H9 (cell line): ENCODE data around the gene MAPK14. TPM values are rescaled to one million over a fixed set of nuclear protein-coding genes. Genes with fewer than 3 reads are reported as not detected.

ENCODE experiments used
- DNase-seq: peaks from one replicate; pipeline ENCODE4 v3.0.0-alpha.2; 2017
- H2AFZ ChIP-seq: one replicate; pipeline ENCODE4 v1.6.1; 2013; ENCODE audit warnings: mild to moderate bottlenecking, low read length, control low read depth, moderate library complexity
- H2AK5ac ChIP-seq: 2 replicates; pipeline ENCODE4 v1.6.1; 2013; ENCODE audit warnings: low read length, control low read depth, mixed read lengths; ENCODE audit not compliant: insufficient read length
- H2BK120ac ChIP-seq: one replicate; pipeline ENCODE4 v1.6.1; 2013; ENCODE audit warnings: low read depth, mild to moderate bottlenecking, low read length, control low read depth, inconsistent platforms; ENCODE audit not compliant: poor library complexity, severe bottlenecking
- H2BK12ac ChIP-seq: 2 replicates; pipeline ENCODE4 v1.6.1; 2013; ENCODE audit warnings: low read length, control low read depth, mixed read lengths, low read depth; ENCODE audit not compliant: insufficient read length
- H2BK15ac ChIP-seq: 2 replicates; pipeline ENCODE4 v1.6.1; 2013; ENCODE audit warnings: low read depth, low read length, control low read depth
- H2BK20ac ChIP-seq: one replicate; pipeline ENCODE4 v1.6.1; 2013; ENCODE audit warnings: low read depth, mild to moderate bottlenecking, low read length, control low read depth, inconsistent platforms; ENCODE audit not compliant: poor library complexity, severe bottlenecking
- H2BK5ac ChIP-seq: 2 replicates; pipeline ENCODE4 v1.6.1; 2013; ENCODE audit warnings: low read length, control low read depth, mixed read lengths; ENCODE audit not compliant: insufficient read length
- H3K14ac ChIP-seq: 2 replicates; pipeline ENCODE4 v1.6.1; 2013; ENCODE audit warnings: low read length, control low read depth; ENCODE audit not compliant: insufficient read depth
- H3K18ac ChIP-seq: 2 replicates; pipeline ENCODE4 v1.6.1; 2013; ENCODE audit warnings: low read depth, mild to moderate bottlenecking, mixed read lengths, low read length, control low read depth; ENCODE audit not compliant: insufficient read length
- H3K23ac ChIP-seq: 2 replicates; pipeline ENCODE4 v1.6.1; 2013; ENCODE audit warnings: low read length, control low read depth, mixed read lengths, low read depth; ENCODE audit not compliant: insufficient read length
- H3K23me2 ChIP-seq: 2 replicates; pipeline ENCODE4 v1.6.1; 2013; ENCODE audit warnings: low read depth, mild to moderate bottlenecking, mixed read lengths, low read length, control low read depth; ENCODE audit not compliant: insufficient read length, poor library complexity, severe bottlenecking
- H3K27ac ChIP-seq: 2 replicates; pipeline ENCODE4 v1.5.1; 2013; ENCODE audit warnings: low read length, control low read depth, mixed read lengths, low read depth; ENCODE audit not compliant: insufficient read length
- H3K27me3 ChIP-seq: 2 replicates; pipeline ENCODE4 v1.6.1; 2013; ENCODE audit warnings: low read length, control low read depth, inconsistent platforms; ENCODE audit not compliant: insufficient read depth
- H3K4ac ChIP-seq: 2 replicates; pipeline ENCODE4 v1.6.1; 2013; ENCODE audit warnings: low read depth, mild to moderate bottlenecking, control low read depth, inconsistent platforms, low read length, moderate library complexity
- H3K4me1 ChIP-seq: 2 replicates; pipeline ENCODE4 v1.6.1; 2013; ENCODE audit warnings: low read length, control low read depth, inconsistent platforms; ENCODE audit not compliant: insufficient read depth
- H3K4me2 ChIP-seq: 2 replicates; pipeline ENCODE4 v1.6.1; 2013; ENCODE audit warnings: low read length, control low read depth, mixed read lengths; ENCODE audit not compliant: insufficient read length, insufficient read depth
- H3K56ac ChIP-seq: 2 replicates; pipeline ENCODE4 v1.6.1; 2013; ENCODE audit warnings: low read depth, mild to moderate bottlenecking, mixed read lengths, low read length, control low read depth; ENCODE audit not compliant: insufficient read length
- H3K79me1 ChIP-seq: 2 replicates; pipeline ENCODE4 v1.6.1; 2013; ENCODE audit warnings: low read depth, mild to moderate bottlenecking, moderate library complexity, low read length, control low read depth, inconsistent platforms; ENCODE audit not compliant: insufficient read depth, poor library complexity, severe bottlenecking
- H3K79me2 ChIP-seq: 2 replicates; pipeline ENCODE4 v1.6.1; 2013; ENCODE audit warnings: low read length, control low read depth, inconsistent platforms; ENCODE audit not compliant: insufficient read depth
- H3K9ac ChIP-seq: 2 replicates; pipeline ENCODE4 v1.6.1; 2013; ENCODE audit warnings: low read length, control low read depth, mixed read lengths; ENCODE audit not compliant: insufficient read length; ENCODE audit errors: extremely low read depth
- H3K9me3 ChIP-seq: one replicate; pipeline ENCODE4 v1.6.1; 2013; ENCODE audit warnings: low read depth, low read length, inconsistent platforms; ENCODE audit not compliant: control insufficient read depth
- H3T11ph ChIP-seq: one replicate; pipeline ENCODE4 v1.6.1; 2013; ENCODE audit warnings: mild to moderate bottlenecking, low read length, control low read depth, inconsistent platforms
- H4K20me1 ChIP-seq: one replicate; pipeline ENCODE4 v1.6.1; 2013; ENCODE audit not compliant: control insufficient read depth, insufficient read length, insufficient read depth
- H4K5ac ChIP-seq: 2 replicates; pipeline ENCODE4 v1.6.1; 2013; ENCODE audit warnings: low read depth, mild to moderate bottlenecking, mixed read lengths, low read length, control low read depth; ENCODE audit not compliant: insufficient read length
- H4K8ac ChIP-seq: replicated peaks from 2 replicates; pipeline ENCODE4 v1.6.1; 2013; ENCODE audit warnings: low read length, control low read depth, mixed read lengths, low read depth; ENCODE audit not compliant: insufficient read length
- H4K91ac ChIP-seq: 2 replicates; pipeline ENCODE4 v1.6.1; 2013; ENCODE audit warnings: low read depth, mild to moderate bottlenecking, moderate library complexity, mixed read lengths, low read length, control low read depth; ENCODE audit not compliant: insufficient read length
- H3K27ac Mint-ChIP-seq, 3 experiments: 2 replicates in 2 of 3; 3 replicates in 1 of 3; pipeline ENCODE4 v1.8.0; 2020 to 2021; ENCODE audit warnings: mixed read lengths in 3 of 3, mild to moderate bottlenecking in 1 of 3, moderate library complexity in 1 of 3
- H3K27me3 Mint-ChIP-seq: 2 replicates; pipeline ENCODE4 v1.8.0; 2021; ENCODE audit warnings: low read depth, mild to moderate bottlenecking, moderate library complexity, mixed read lengths
- H3K36me3 Mint-ChIP-seq, 3 experiments: 2 replicates in 2 of 3; 3 replicates in 1 of 3; pipeline ENCODE4 v1.8.0; 2020 to 2021; ENCODE audit warnings: low read depth in 3 of 3, mixed read lengths in 3 of 3; ENCODE audit not compliant: insufficient read depth in 1 of 3
- H3K4me1 Mint-ChIP-seq, 2 experiments: 2 replicates each; pipeline ENCODE4 v1.8.0; 2020; ENCODE audit warnings: mixed read lengths in 2 of 2
- H3K4me3 Mint-ChIP-seq, 2 experiments: 2 replicates in 1 of 2; 3 replicates in 1 of 2; pipeline ENCODE4 v1.8.0; 2020 to 2021; ENCODE audit warnings: mild to moderate bottlenecking in 2 of 2, mixed read lengths in 2 of 2, moderate library complexity in 1 of 2
- H3K9me3 Mint-ChIP-seq, 2 experiments: 2 replicates in 1 of 2; 3 replicates in 1 of 2; pipeline ENCODE4 v1.8.0; 2020; ENCODE audit warnings: mild to moderate bottlenecking in 2 of 2, mixed read lengths in 2 of 2, moderate library complexity in 1 of 2
- WGBS: extraction: QIAGEN DNeasy Blood & Tissue Kit; methylation state at CpG from one replicate; pipeline ENCODE4 v1.1.7; 2013; ENCODE audit warnings: missing lambda C conversion rate, low lambda C conversion rate, mixed read lengths; ENCODE audit not compliant: insufficient read length; ENCODE audit errors: extremely low coverage; 5-methylcytosine and 5-hydroxymethylcytosine counted together
- total RNA-seq: library from RNA; stranded (reverse); gene quantifications from 2 replicates; pipeline ENCODE4 v1.2.1, GENCODE V29; 2021
- TF ChIP-seq, protein P1 (sequence below): fragments of 200-600 bp; sonication (generic); conservative IDR thresholded peaks from 3 replicates; pipeline ENCODE4 v1.8.0; 2021; ENCODE audit warnings: antibody characterized with exemption, mild to moderate bottlenecking

MAPK14 gene
- total RNA-seq, 1 experiment from 2014 or later = 40.5 TPM

DNA sequence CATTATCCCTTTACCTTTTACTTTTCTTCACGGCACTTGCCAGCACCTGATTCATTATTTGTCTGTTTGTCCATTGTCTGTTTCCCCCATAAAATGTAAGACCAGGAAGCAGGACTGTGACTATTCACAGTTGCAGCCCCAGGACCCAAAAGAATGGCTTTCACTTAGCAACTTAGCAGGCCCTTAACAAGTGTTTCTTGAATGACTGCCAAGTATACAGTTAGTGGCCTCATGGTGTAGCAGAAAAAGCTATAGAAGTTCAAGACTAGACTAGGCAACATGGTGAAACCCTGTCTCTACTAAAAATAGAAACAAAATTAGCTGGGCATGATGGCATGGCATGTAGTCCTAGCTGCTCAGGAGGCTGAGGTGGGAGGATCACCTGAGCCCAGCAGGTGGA lies 7.5 kb upstream of the MAPK14 start:
- Histone ChIP-seq H3K27ac (no peak overlapping the region), H3K56ac (no peak overlapping the region), H3K79me1 (no peaks in the 10 kb centered on the region), H2BK15ac (no peak overlapping the region), H2BK120ac (no peak overlapping the region), H3K4ac (no peak overlapping the region), H2BK5ac (no peak overlapping the region), H3K79me2 (no peaks in the 10 kb centered on the region), H3K23ac (no peak overlapping the region), H3K23me2 (peaks cover 5% of the 10 kb centered on the region), H3T11ph (no peak overlapping the region), H3K18ac (no peak overlapping the region), H3K9ac (no peak overlapping the region), H3K27me3 (no peaks in the 10 kb centered on the region), H2AK5ac (no peak overlapping the region), H2BK20ac (no peak overlapping the region), H2AFZ (no peak overlapping the region), H3K9me3 (no peaks in the 10 kb centered on the region), H3K14ac (no peak overlapping the region), H2BK12ac (no peak overlapping the region), H4K20me1 (no peaks in the 10 kb centered on the region), H3K4me2 (no peak overlapping the region), H4K8ac (no peak overlapping the region), H4K5ac (no peak overlapping the region), H3K4me1 (peaks cover 2% of the 10 kb centered on the region; the same call in 1 of the 2 replicates), H4K91ac (no peak overlapping the region)
- peaks cover 12% of the 10 kb centered on the region in 2 experiments for H3K4me1 Mint-ChIP-seq
- H3K4me3 Mint-ChIP-seq = no peak overlapping the region
- WGBS = no CpG with 5 or more reads among the region's 1 CpG
- H3K9me3 Mint-ChIP-seq = no peaks in the 10 kb centered on the region
- DNase-seq = no peak
- H3K36me3 Mint-ChIP-seq = no peaks in the 10 kb centered on the region; a peak in 1 of 7 replicates
- no peak overlapping the region for H3K27ac Mint-ChIP-seq
- TF ChIP-seq, protein P1, sequence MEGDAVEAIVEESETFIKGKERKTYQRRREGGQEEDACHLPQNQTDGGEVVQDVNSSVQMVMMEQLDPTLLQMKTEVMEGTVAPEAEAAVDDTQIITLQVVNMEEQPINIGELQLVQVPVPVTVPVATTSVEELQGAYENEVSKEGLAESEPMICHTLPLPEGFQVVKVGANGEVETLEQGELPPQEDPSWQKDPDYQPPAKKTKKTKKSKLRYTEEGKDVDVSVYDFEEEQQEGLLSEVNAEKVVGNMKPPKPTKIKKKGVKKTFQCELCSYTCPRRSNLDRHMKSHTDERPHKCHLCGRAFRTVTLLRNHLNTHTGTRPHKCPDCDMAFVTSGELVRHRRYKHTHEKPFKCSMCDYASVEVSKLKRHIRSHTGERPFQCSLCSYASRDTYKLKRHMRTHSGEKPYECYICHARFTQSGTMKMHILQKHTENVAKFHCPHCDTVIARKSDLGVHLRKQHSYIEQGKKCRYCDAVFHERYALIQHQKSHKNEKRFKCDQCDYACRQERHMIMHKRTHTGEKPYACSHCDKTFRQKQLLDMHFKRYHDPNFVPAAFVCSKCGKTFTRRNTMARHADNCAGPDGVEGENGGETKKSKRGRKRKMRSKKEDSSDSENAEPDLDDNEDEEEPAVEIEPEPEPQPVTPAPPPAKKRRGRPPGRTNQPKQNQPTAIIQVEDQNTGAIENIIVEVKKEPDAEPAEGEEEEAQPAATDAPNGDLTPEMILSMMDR = no peak
- peaks cover 3% of the 10 kb centered on the region; the same call in 1 of the 2 replicates for H3K27me3 Mint-ChIP-seq
